ENCODE data around the gene CLDN17.

CLDN17 gene

DNA sequence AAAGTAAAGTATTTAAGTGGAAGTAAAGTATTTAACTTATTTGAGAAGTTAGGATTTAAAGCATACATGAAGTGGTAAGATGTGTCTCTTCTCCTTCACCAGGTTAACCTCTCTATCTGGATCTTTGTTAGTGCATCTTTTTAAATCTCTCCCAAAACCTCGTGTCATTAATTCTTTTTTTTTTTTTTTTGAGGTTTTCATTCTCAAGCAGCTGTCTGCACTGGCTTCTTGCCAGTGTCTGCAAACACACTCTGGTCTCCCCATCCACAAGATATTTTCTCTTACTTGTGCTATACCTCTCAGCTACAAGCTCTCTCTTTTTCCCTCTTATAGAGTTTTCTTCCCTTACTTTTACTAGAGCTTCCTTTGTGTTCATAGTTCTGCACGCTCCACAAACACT, 49.0 kb downstream of the CLDN17 start:
- Histone ChIP-seq H3K9ac (ENCODE audit: low read depth, low read length) (no peak overlapping the region), H3K27ac (ENCODE audit: low read depth, low read length) (no peak overlapping the region), H3K4me3 (ENCODE audit: low read depth, low read length) (no peak overlapping the region), H3K9me3 (ENCODE audit: control insufficient read depth, insufficient read depth, low read length) (no peaks in the 10 kb centered on the region), H3K4me1 (ENCODE audit: control insufficient read depth, insufficient read depth, low read length) (no peaks in the 10 kb centered on the region), H3K36me3 (ENCODE audit: control insufficient read depth, insufficient read depth, low read length) (no peaks in the 10 kb centered on the region), H3K27me3 (ENCODE audit: control insufficient read depth, insufficient read depth, low read length) (no peaks in the 10 kb centered on the region)

DNA sequence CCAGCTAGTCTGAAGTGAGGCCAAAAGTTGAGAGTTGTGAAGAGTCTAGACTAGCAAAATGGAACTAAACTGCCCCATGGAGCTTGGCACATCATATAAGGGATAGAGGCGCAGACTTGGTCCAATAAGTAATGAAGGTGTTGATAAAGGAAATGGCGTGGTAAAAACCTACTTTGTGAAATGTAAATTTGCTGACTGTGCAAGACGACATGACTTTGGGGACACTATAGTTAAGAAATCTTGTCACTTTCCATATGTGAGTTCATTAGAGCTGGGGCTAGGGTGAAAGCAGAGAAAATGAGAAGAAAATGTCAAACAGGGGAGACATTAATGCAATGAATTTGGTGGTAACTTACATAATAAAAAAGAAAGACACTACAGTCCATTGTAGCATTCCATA, 50.1 kb downstream of the CLDN17 start:
- Histone ChIP-seq H3K9ac (ENCODE audit: low read depth, low read length) (no peak overlapping the region), H3K27me3 (ENCODE audit: control insufficient read depth, insufficient read depth, low read length) (no peaks in the 10 kb centered on the region), H3K9me3 (ENCODE audit: control insufficient read depth, insufficient read depth, low read length) (no peaks in the 10 kb centered on the region), H3K4me1 (ENCODE audit: control insufficient read depth, insufficient read depth, low read length) (no peaks in the 10 kb centered on the region), H3K4me3 (ENCODE audit: low read depth, low read length) (no peak overlapping the region), H3K36me3 (ENCODE audit: control insufficient read depth, insufficient read depth, low read length) (no peaks in the 10 kb centered on the region), H3K27ac (ENCODE audit: low read depth, low read length) (no peak overlapping the region)

All from HUES48 (cell line).